GM18498 (cell line): Measurements from ENCODE around the gene OR10H1.
"Not testable (repeated sequence)": the region's sequence is repeated elsewhere in the genome, so short reads cannot be mapped to it uniquely, and the experiment has no call there.

Experiments used
- ATAC-seq: cut with Tn5 transposase; IDR thresholded peaks from one replicate; pipeline ENCODE4 v1.9.1; 2021; ENCODE audit warnings: mild to moderate bottlenecking, moderate library complexity; ENCODE audit not compliant: unreplicated experiment

The OR10H1 gene

GRCh38 chr19:15776264-15776663 lies 39.2 kb downstream of the OR10H1 start:
- no peak for ATAC-seq

- no peak for ATAC-seq
These were observed 40.2 kb downstream of the OR10H1 start for GRCh38 chr19:15775249-15775648.

- ATAC-seq, result not testable (repeated sequence)
These were observed 41.3 kb downstream of the OR10H1 start for GRCh38 chr19:15774159-15774558.

- ATAC-seq, result no peak
These were observed 45.9 kb downstream of the OR10H1 start for GRCh38 chr19:15769586-15769985.

GRCh38 chr19:15759962-15760565 lies 55.4 kb downstream of the OR10H1 start:
- no peak for ATAC-seq

GRCh38 chr19:15758379-15758778 lies 57.1 kb downstream of the OR10H1 start:
- no peak for ATAC-seq
